CD14-positive monocyte (primary cell): ENCODE data around the gene IKBKE. TPM values are rescaled to one million over a fixed set of nuclear protein-coding genes. Genes with fewer than 3 reads are reported as not detected.

Experiments used
- DNase-seq, 3 donors: peaks; one replicate each; pipeline ENCODE4 v3.0.0-alpha.2; 2011 to 2022
- H2AFZ ChIP-seq: 2 replicates; pipeline ENCODE4 v1.6.0; 2012; ENCODE audit warnings: mild to moderate bottlenecking, low read depth, low read length, inconsistent platforms; ENCODE audit not compliant: insufficient read depth, poor library complexity, severe bottlenecking
- H3K27ac ChIP-seq, 2 donors: 1 replicate in 1 of 2; 2 replicates in 1 of 2; pipeline ENCODE4 v1.5.1; 2012 to 2013; ENCODE audit warnings: low read length in 2 of 2, control low read depth in 1 of 2, inconsistent platforms in 1 of 2, low read depth in 1 of 2, mild to moderate bottlenecking in 1 of 2
- H3K27me3 ChIP-seq, 2 donors: one replicate each; pipeline versions ENCODE4 v1.6.0 to v1.6.1; 2011 to 2013; ENCODE audit warnings: low read length in 2 of 2; ENCODE audit not compliant: control insufficient read depth in 2 of 2, insufficient read depth in 2 of 2
- H3K36me3 ChIP-seq, 2 donors: replicated peaks in 1 of 2; 1 replicate in 1 of 2; 2 replicates in 1 of 2; pipeline versions ENCODE4 v1.5.1 to v1.6.1; 2012 to 2013; ENCODE audit warnings: low read length in 2 of 2, control low read depth in 1 of 2, inconsistent platforms in 1 of 2, mild to moderate bottlenecking in 1 of 2; ENCODE audit not compliant: insufficient read depth in 2 of 2, control insufficient read depth in 1 of 2
- H3K4me1 ChIP-seq, 2 donors: 1 replicate in 1 of 2; 2 replicates in 1 of 2; pipeline versions ENCODE4 v1.5.1 to v1.6.1; 2012 to 2013; ENCODE audit warnings: low read length in 2 of 2, control low read depth in 1 of 2, inconsistent platforms in 1 of 2, mild to moderate bottlenecking in 1 of 2, moderate library complexity in 1 of 2; ENCODE audit not compliant: insufficient read depth in 2 of 2, control insufficient read depth in 1 of 2
- H3K4me2 ChIP-seq: replicated peaks from 2 replicates; pipeline ENCODE3; 2012; ENCODE audit warnings: low read length, moderate library complexity, mild to moderate bottlenecking; ENCODE audit not compliant: poor library complexity, severe bottlenecking; ENCODE audit errors: extremely low read depth
- H3K4me3 ChIP-seq, 3 experiments: fragments of 200-600 bp in 1 of 3; sonication (generic) in 1 of 3; replicated peaks in 1 of 3; 1 replicate in 2 of 3; 2 replicates in 1 of 3; pipeline ENCODE4 v1.5.1; 2011 to 2013; ENCODE audit warnings: low read length in 3 of 3, mild to moderate bottlenecking in 3 of 3, control low read depth in 2 of 3, low read depth in 2 of 3, inconsistent platforms in 1 of 3, moderate library complexity in 1 of 3
- H3K79me2 ChIP-seq: 2 replicates; pipeline ENCODE4 v1.6.0; 2012; ENCODE audit warnings: mild to moderate bottlenecking, control low read depth, inconsistent platforms, low read length, moderate library complexity; ENCODE audit not compliant: insufficient read depth
- H3K9ac ChIP-seq: 2 replicates; pipeline ENCODE4 v1.6.0; 2017; ENCODE audit warnings: low read length, mild to moderate bottlenecking; ENCODE audit not compliant: insufficient read depth, poor library complexity, severe bottlenecking
- H3K9me3 ChIP-seq, 2 donors: replicated peaks in 1 of 2; 1 replicate in 1 of 2; 2 replicates in 1 of 2; pipeline versions ENCODE4 v1.5.1 to v1.6.1; 2012 to 2013; ENCODE audit warnings: low read length in 2 of 2, control low read depth in 1 of 2; ENCODE audit not compliant: control insufficient read depth in 1 of 2, insufficient read depth in 1 of 2
- H4K20me1 ChIP-seq: 2 replicates; pipeline ENCODE4 v1.6.0; 2012; ENCODE audit warnings: mild to moderate bottlenecking, low read length, control low read depth, moderate library complexity; ENCODE audit not compliant: insufficient read depth
- H3K27ac Mint-ChIP-seq, 7 donors: one replicate each; pipeline ENCODE4 v1.8.0; 2020; ENCODE audit warnings: mild to moderate bottlenecking in 7 of 7, mixed read lengths in 7 of 7, moderate library complexity in 6 of 7, inconsistent platforms in 2 of 7
- H3K27me3 Mint-ChIP-seq, 3 donors: one replicate each; pipeline ENCODE4 v1.8.0; 2021 to 2022; ENCODE audit warnings: low read depth in 3 of 3, mild to moderate bottlenecking in 3 of 3, mixed read lengths in 3 of 3, moderate library complexity in 3 of 3, inconsistent platforms in 1 of 3
- H3K36me3 Mint-ChIP-seq, 2 donors: one replicate each; pipeline ENCODE4 v1.8.0; 2020; ENCODE audit warnings: mixed read lengths in 2 of 2, inconsistent platforms in 1 of 2, mild to moderate bottlenecking in 1 of 2
- H3K4me1 Mint-ChIP-seq: one replicate; pipeline ENCODE4 v1.8.0; 2020; ENCODE audit warnings: mild to moderate bottlenecking, mixed read lengths
- H3K4me3 Mint-ChIP-seq, 2 donors: one replicate each; pipeline ENCODE4 v1.8.0; 2020; ENCODE audit warnings: mild to moderate bottlenecking in 2 of 2, mixed read lengths in 2 of 2, moderate library complexity in 1 of 2
- H3K9me3 Mint-ChIP-seq, 7 donors: one replicate each; pipeline ENCODE4 v1.8.0; 2020 to 2022; ENCODE audit warnings: mixed read lengths in 7 of 7, mild to moderate bottlenecking in 6 of 7, moderate library complexity in 6 of 7, inconsistent platforms in 2 of 7
- WGBS: methylation state at CpG from one replicate; pipeline ENCODE4 v1.1.5; 2013; ENCODE audit warnings: missing lambda C conversion rate; ENCODE audit not compliant: insufficient coverage; 5-methylcytosine and 5-hydroxymethylcytosine counted together
- intact Hi-C, 2 donors: fragments of 100-400 bp; cut with micrococcal nuclease; formaldehyde crosslinking; loops; one replicate each; pipeline versions ENCODE4 v1.15.0 to v1.15.1; 2023
- polyA plus RNA-seq, 3 donors: library from polyadenylated mRNA; depleted of rRNA in 1 of 3; unstranded in 2 of 3; stranded (reverse) in 1 of 3; fragments of 300-500 nt in 2 of 3; fragments of >200 nt in 1 of 3; fragmentation: Illumina TruSeq in 2 of 3; gene quantifications; 1 replicate in 2 of 3; 2 replicates in 1 of 3; pipeline ENCODE4 v1.2.3, GENCODE V29; 2012 to 2021
- TF ChIP-seq, protein P1 (sequence below): fragments of 200-600 bp; IDR thresholded peaks from one replicate; pipeline ENCODE4 v1.8.0; 2022; ENCODE audit warnings: antibody characterized with exemption, mild to moderate bottlenecking

The IKBKE gene
- polyA plus RNA-seq, 3 donors = 35.6 to 40.7 (median 37.6) TPM

- no peaks in the 10 kb centered on the region for H3K9me3 Mint-ChIP-seq
- no peaks in the 10 kb centered on the region for H3K36me3 ChIP-seq
- 92% methylated on average over 2 of the region's 8 CpGs for WGBS
- H3K4me3 Mint-ChIP-seq = no peak overlapping the region
- H3K27me3 Mint-ChIP-seq = peaks cover 6 to 15% (median 14%) of the 10 kb centered on the region in 3 donors
- TF ChIP-seq, protein P1, sequence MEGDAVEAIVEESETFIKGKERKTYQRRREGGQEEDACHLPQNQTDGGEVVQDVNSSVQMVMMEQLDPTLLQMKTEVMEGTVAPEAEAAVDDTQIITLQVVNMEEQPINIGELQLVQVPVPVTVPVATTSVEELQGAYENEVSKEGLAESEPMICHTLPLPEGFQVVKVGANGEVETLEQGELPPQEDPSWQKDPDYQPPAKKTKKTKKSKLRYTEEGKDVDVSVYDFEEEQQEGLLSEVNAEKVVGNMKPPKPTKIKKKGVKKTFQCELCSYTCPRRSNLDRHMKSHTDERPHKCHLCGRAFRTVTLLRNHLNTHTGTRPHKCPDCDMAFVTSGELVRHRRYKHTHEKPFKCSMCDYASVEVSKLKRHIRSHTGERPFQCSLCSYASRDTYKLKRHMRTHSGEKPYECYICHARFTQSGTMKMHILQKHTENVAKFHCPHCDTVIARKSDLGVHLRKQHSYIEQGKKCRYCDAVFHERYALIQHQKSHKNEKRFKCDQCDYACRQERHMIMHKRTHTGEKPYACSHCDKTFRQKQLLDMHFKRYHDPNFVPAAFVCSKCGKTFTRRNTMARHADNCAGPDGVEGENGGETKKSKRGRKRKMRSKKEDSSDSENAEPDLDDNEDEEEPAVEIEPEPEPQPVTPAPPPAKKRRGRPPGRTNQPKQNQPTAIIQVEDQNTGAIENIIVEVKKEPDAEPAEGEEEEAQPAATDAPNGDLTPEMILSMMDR = no peak
- H3K9ac ChIP-seq = no peak overlapping the region
- no peaks in the 10 kb centered on the region for H3K36me3 Mint-ChIP-seq
- H3K9me3 ChIP-seq = no peaks in the 10 kb centered on the region
- H3K27ac ChIP-seq = no peak overlapping the region
- H3K27ac Mint-ChIP-seq = no peak overlapping the region
- no peaks in the 10 kb centered on the region for H3K79me2 ChIP-seq
- H3K4me3 ChIP-seq = no peak overlapping the region
- H3K4me1 Mint-ChIP-seq = peaks cover 6% of the 10 kb centered on the region
- peaks cover 2% of the 10 kb centered on the region for H4K20me1 ChIP-seq
- H3K27me3 ChIP-seq = peaks cover 0 to 9% of the 10 kb centered on the region in 2 donors
- no peak overlapping the region for H3K4me2 ChIP-seq
- no peak overlapping the region for H2AFZ ChIP-seq
- peaks cover 4 to 7% of the 10 kb centered on the region in 2 donors for H3K4me1 ChIP-seq
- DNase-seq = no peak
- intact Hi-C loops = no loop called here
These were observed 51.6 kb downstream of the IKBKE start for GRCh38 chr1:206521694-206522402.

- Histone ChIP-seq H3K9ac (no peak overlapping the region), H3K4me2 (no peak overlapping the region), H3K36me3 (no peaks in the 10 kb centered on the region), H4K20me1 (no peaks in the 10 kb centered on the region), H3K4me3 (no peak overlapping the region), H3K27me3 (no peaks in the 10 kb centered on the region), H3K27ac (no peak overlapping the region), H3K4me1 (no peaks in the 10 kb centered on the region), H3K9me3 (no peaks in the 10 kb centered on the region), H2AFZ (no peak overlapping the region), H3K79me2 (no peaks in the 10 kb centered on the region)
- peak overlapping the region in 1 of 7 donors; percentile 48 for H3K27ac Mint-ChIP-seq
- peaks cover 3 to 8% (median 6%) of the 10 kb centered on the region in 3 donors for H3K27me3 Mint-ChIP-seq
- no peaks in the 10 kb centered on the region for H3K36me3 Mint-ChIP-seq
- peaks cover 4% of the 10 kb centered on the region for H3K4me1 Mint-ChIP-seq
- peak in 2 of 3 donors; percentile 32 to 49 for DNase-seq
- no peaks in the 10 kb centered on the region for H3K9me3 Mint-ChIP-seq
- TF ChIP-seq, protein P1 = no peak
- intact Hi-C loops = no loop called here
- no CpG with 5 or more reads among the region's 5 CpGs for WGBS
- no peak overlapping the region for H3K4me3 Mint-ChIP-seq
These were observed 54.6 kb downstream of the IKBKE start for GRCh38 chr1:206524739-206525364.
